ENCODE measurements around the gene SPATA24. TPM values are rescaled to one million over a fixed set of nuclear protein-coding genes. Genes with fewer than 3 reads are reported as not detected.
"Not testable (repeated sequence)": the region's sequence is repeated elsewhere in the genome, so short reads cannot be mapped to it uniquely, and the experiment has no call there.

SPATA24 gene
- total RNA-seq, 1 donor from 2014 or later = 4.5 TPM

- no peaks in the 10 kb centered on the region for H3K27me3 ChIP-seq
- TF ChIP-seq, protein P1, sequence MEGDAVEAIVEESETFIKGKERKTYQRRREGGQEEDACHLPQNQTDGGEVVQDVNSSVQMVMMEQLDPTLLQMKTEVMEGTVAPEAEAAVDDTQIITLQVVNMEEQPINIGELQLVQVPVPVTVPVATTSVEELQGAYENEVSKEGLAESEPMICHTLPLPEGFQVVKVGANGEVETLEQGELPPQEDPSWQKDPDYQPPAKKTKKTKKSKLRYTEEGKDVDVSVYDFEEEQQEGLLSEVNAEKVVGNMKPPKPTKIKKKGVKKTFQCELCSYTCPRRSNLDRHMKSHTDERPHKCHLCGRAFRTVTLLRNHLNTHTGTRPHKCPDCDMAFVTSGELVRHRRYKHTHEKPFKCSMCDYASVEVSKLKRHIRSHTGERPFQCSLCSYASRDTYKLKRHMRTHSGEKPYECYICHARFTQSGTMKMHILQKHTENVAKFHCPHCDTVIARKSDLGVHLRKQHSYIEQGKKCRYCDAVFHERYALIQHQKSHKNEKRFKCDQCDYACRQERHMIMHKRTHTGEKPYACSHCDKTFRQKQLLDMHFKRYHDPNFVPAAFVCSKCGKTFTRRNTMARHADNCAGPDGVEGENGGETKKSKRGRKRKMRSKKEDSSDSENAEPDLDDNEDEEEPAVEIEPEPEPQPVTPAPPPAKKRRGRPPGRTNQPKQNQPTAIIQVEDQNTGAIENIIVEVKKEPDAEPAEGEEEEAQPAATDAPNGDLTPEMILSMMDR (IDR thresholded peaks at IDR 0.05) = no peak
- no peaks in the 10 kb centered on the region for H3K4me1 ChIP-seq
- intact Hi-C loops (cut with DNase I) = no loop called here
- DNase-seq (no peak), ATAC-seq (no peak)
- peaks cover 45% of the 10 kb centered on the region for H3K36me3 ChIP-seq
- no peak overlapping the region for H3K27ac ChIP-seq
- no peaks in the 10 kb centered on the region for H3K9me3 ChIP-seq
- H3K4me3 ChIP-seq = no peak overlapping the region
These were observed 42.0 kb downstream of the SPATA24 start for GRCh38 chr5:139361835-139362429.

- intact Hi-C loops (cut with DNase I) = no loop called here
- H3K27me3 ChIP-seq = no peaks in the 10 kb centered on the region
- H3K9me3 ChIP-seq = no peaks in the 10 kb centered on the region
- no peak for DNase-seq
- ATAC-seq = no peak
- no peak overlapping the region for H3K4me3 ChIP-seq
- TF ChIP-seq, protein P1 (IDR thresholded peaks at IDR 0.05) = no peak
- H3K4me1 ChIP-seq = no peaks in the 10 kb centered on the region
- no peak overlapping the region for H3K27ac ChIP-seq
- peaks cover 30% of the 10 kb centered on the region for H3K36me3 ChIP-seq
These were observed 43.5 kb downstream of the SPATA24 start for GRCh38 chr5:139360384-139360783.

DNA sequence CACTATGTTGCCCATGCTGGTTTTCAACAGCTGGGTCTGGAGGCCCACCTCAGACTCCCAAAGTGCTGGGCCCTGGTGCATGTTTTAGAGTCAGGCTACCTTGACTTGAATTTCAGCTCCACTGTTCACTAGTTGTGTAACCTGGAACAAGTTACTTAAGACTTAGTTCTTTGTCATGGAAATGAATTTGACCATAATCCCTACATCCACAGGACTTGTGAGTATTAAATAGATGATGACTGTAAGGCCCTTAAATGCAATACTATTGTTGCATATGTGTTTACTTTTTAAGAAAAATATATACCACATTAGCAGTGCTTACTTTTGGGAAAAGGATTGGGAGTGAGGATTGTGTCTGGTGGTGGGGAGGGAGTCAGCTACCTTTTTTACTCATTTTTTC, 45.8 kb downstream of the SPATA24 start:
- peaks cover 17% of the 10 kb centered on the region for H3K36me3 ChIP-seq
- no peak overlapping the region for H3K4me3 ChIP-seq
- ATAC-seq = no peak
- no peak for DNase-seq
- H3K4me1 ChIP-seq = no peaks in the 10 kb centered on the region
- H3K9me3 ChIP-seq = no peaks in the 10 kb centered on the region
- TF ChIP-seq, protein P1 (IDR thresholded peaks at IDR 0.05) = no peak
- intact Hi-C loops (cut with DNase I) = no loop called here
- no peaks in the 10 kb centered on the region for H3K27me3 ChIP-seq
- H3K27ac ChIP-seq = no peak overlapping the region

GRCh38 chr5:139355900-139356299, 48.0 kb downstream of the SPATA24 start:
- H3K4me3 ChIP-seq; H3K4me1 ChIP-seq; H3K27me3 ChIP-seq; DNase-seq; H3K9me3 ChIP-seq; intact Hi-C loops (cut with DNase I); H3K27ac ChIP-seq; ATAC-seq: not testable (repeated sequence)
- peaks cover 17% of the 10 kb centered on the region for H3K36me3 ChIP-seq

GRCh38 chr5:139354186-139354585, 49.7 kb downstream of the SPATA24 start:
- DNase-seq (no peak), ATAC-seq (no peak)
- TF ChIP-seq, protein P1 (IDR thresholded peaks at IDR 0.05) = no peak
- intact Hi-C loops (cut with DNase I) = no loop called here
- Histone ChIP-seq H3K4me3 (no peak overlapping the region), H3K36me3 (peaks cover 17% of the 10 kb centered on the region), H3K27ac (no peak overlapping the region), H3K9me3 (no peaks in the 10 kb centered on the region), H3K4me1 (no peaks in the 10 kb centered on the region), H3K27me3 (no peaks in the 10 kb centered on the region)

GRCh38 chr5:139347863-139348262, 56.0 kb downstream of the SPATA24 start:
- H3K27ac ChIP-seq; ATAC-seq; intact Hi-C loops (cut with DNase I); H3K27me3 ChIP-seq; H3K36me3 ChIP-seq; H3K4me3 ChIP-seq; H3K9me3 ChIP-seq; DNase-seq: not testable (repeated sequence)
- peaks cover 15% of the 10 kb centered on the region for H3K4me1 ChIP-seq

Other genes with a start within 250 kb of the SPATA24 start
- 56.9 TPM for gene SIL1, start 205.7 kb downstream of the SPATA24 start, total RNA-seq
- gene MATR3, start 110.3 kb downstream of the SPATA24 start, total RNA-seq = 197 TPM
- 70.0 TPM for gene PAIP2, start 62.2 kb downstream of the SPATA24 start, total RNA-seq
- not detected for gene SLC23A1, start 20.8 kb downstream of the SPATA24 start, total RNA-seq
- 5.2 TPM for gene MZB1, start 14.2 kb downstream of the SPATA24 start, total RNA-seq
- gene PROB1, start 9.0 kb downstream of the SPATA24 start, total RNA-seq = 1.9 TPM
- gene DNAJC18, start 35.4 kb upstream of the SPATA24 start, total RNA-seq = 11.9 TPM
- 47.2 TPM for gene ECSCR, start 58.7 kb upstream of the SPATA24 start, total RNA-seq
- gene SMIM33, start 66.9 kb upstream of the SPATA24 start, total RNA-seq = not detected
- gene STING1, start 78.7 kb upstream of the SPATA24 start, total RNA-seq = 102 TPM
- gene UBE2D2, start 157.2 kb upstream of the SPATA24 start, total RNA-seq = 95.9 TPM
- 30.6 TPM for gene CXXC5, start 244.3 kb upstream of the SPATA24 start, total RNA-seq

Measured in upper lobe of right lung (tissue), 1 donor.